ENCODE measurements around the gene FN3K. TPM values are rescaled to one million over a fixed set of nuclear protein-coding genes. Genes with fewer than 3 reads are reported as not detected.

FN3K gene
- total RNA-seq, 4 donors from 2014 or later, result 3.4 to 22.7 (median 6.5) TPM

DNA sequence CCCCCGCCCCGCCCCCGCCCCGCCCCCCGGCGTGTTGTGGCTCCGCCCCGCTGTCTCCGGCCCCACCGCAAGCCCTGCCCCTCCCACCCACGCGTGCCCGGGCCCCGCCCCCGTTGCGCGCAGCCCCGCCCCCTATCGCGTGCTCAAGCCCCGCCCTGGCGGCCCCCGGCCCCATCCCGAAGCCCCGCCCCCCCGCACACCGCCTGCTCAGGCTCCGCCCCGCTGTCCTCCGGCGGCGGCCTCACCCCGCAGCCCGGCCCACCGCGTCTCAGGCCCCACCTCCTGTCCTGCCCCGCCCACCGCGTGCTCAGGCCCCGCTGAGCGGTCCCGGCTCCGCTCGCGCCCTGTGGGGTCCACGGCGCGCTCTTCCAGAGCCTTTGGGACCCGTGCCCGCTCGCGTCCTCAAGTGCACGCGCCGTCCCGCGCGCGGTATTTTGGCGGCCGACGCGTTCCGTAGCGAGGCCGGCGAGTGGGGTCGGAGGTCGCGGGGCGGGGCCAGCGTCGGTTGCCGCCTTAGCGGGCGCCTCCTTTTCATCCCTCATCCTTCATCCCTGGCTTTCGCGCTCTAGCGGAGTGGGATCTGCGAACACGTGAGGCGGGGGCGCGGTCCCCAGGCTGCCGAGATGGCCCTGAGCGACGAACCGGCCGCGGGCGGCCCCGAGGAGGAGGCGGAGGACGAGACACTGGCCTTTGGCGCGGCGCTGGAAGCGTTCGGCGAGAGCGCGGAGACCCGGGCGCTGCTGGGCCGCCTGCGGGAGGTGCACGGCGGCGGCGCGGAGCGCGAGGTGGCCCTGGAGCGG lies 16.4 kb downstream of the FN3K start, which contains the start of gene TBCD:
Gene TBCD, plus strand, starts transcription at position 495 of the 800 bp plus-strand sequence. Its CDS starts 129 bp downstream, at position 624.
- intact Hi-C loops (cut with DNase I), result loop anchor here (5.0 kb wide), 1 partner anchor 99 kb away; no protein-coding TSS in a partner anchor
- H3K27me3 ChIP-seq, result peaks cover 0 to 4% (median 0%) of the 10 kb centered on the region in 4 donors
- H3K4me1 ChIP-seq, result peaks cover 12 to 29% (median 21%) of the 10 kb centered on the region in 4 donors
- peak within 1 kb of the TSS; percentile 90 to 93 (median 92) for H3K27ac ChIP-seq (replicated peaks in 1 of 4)
- TF ChIP-seq POLR2AphosphoS5 (IDR thresholded peaks at IDR 0.05) (peak; percentile 81 to 87), EP300 (IDR thresholded peaks at IDR 0.05) (no peak), POLR2A (IDR thresholded peaks at IDR 0.05; ENCODE audit: low read depth) (peak; percentile 10)
- WGBS, result 0% methylated on average over 1 of the region's 114 CpGs
- H3K4me3 ChIP-seq, result peak within 1 kb of the TSS; percentile 93 to 96 (median 94)
- peak; percentile 96 for DNase-seq (ENCODE audit: extremely low spot score)
- peaks cover under 1 to 9% (median 7%) of the 10 kb centered on the region in 4 donors for H3K36me3 ChIP-seq
- H3K9me3 ChIP-seq, result peaks cover 0 to 3% (median 0%) of the 10 kb centered on the region in 4 donors

DNA sequence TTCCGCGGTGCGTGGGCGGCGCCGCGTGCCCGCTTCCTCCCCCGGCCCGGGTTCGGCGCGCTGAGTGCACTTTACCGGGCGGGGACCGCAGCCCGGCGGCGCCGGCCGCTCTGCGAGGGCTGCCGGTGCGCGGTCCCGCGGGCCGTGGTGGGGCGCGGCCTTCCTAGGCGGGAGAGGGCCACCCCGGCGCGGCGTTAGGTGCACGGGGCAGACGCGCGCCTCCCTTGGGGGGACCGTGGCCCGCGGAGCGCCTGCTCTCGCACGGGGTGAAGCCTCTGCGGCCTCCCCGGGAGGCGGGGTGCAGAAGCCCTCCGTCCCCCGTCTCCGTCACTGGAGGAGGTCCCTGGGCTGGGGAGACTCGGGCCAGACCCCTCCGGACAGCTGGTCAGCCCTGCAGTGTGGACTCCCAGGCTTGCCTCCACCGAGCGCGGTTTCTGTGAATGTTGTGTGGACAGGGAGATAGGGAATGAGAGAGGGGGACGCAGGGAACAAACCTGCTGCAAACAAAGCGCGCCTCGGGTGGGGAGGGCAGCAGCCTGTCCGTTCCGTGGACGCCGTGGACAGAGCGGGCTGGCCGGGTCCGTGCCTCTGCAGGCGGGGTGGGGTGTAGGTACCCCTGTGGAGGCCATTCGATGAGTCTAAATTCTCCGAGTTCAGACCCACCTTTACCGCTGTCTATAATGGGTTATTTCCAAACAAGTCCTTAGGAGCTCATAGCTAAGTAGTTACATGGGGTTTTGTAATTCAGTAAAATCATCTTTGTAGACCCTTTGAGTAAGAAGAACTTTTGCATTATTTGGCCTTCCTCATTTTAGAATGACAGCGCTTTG lies 17.2 kb downstream of the FN3K start:
- whole genome bisulfite sequencing, result 4% methylated on average over 23 of the region's 72 CpGs
- DNase-seq (ENCODE audit: extremely low spot score), result no peak
- Histone ChIP-seq H3K27ac (replicated peaks in 1 of 4) (peak overlapping the region; percentile 90 to 93 (median 92)), H3K27me3 (peaks cover 0 to 4% (median 0%) of the 10 kb centered on the region in 4 donors), H3K4me1 (peaks cover 12 to 29% (median 21%) of the 10 kb centered on the region in 4 donors), H3K4me3 (peak overlapping the region; percentile 93 to 96 (median 94)), H3K9me3 (no peaks in the 10 kb centered on the region), H3K36me3 (peaks cover 4 to 16% (median 8%) of the 10 kb centered on the region in 4 donors)
- TF ChIP-seq, protein P1, sequence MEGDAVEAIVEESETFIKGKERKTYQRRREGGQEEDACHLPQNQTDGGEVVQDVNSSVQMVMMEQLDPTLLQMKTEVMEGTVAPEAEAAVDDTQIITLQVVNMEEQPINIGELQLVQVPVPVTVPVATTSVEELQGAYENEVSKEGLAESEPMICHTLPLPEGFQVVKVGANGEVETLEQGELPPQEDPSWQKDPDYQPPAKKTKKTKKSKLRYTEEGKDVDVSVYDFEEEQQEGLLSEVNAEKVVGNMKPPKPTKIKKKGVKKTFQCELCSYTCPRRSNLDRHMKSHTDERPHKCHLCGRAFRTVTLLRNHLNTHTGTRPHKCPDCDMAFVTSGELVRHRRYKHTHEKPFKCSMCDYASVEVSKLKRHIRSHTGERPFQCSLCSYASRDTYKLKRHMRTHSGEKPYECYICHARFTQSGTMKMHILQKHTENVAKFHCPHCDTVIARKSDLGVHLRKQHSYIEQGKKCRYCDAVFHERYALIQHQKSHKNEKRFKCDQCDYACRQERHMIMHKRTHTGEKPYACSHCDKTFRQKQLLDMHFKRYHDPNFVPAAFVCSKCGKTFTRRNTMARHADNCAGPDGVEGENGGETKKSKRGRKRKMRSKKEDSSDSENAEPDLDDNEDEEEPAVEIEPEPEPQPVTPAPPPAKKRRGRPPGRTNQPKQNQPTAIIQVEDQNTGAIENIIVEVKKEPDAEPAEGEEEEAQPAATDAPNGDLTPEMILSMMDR (IDR thresholded peaks at IDR 0.05), result no peak
- TF ChIP-seq POLR2AphosphoS5 (IDR thresholded peaks at IDR 0.05), result no peak
- no peak for TF ChIP-seq EP300 (IDR thresholded peaks at IDR 0.05)
- no peak for TF ChIP-seq POLR2A (IDR thresholded peaks at IDR 0.05; ENCODE audit: low read depth)
- intact Hi-C loops (cut with DNase I), result loop anchor here (5.0 kb wide), 1 partner anchor 100 kb away; no protein-coding TSS in a partner anchor

GRCh38 chr17:82753201-82753464 lies 17.7 kb downstream of the FN3K start:
- H3K27ac ChIP-seq (replicated peaks in 1 of 4), result peak overlapping the region in 2 of 4 donors; percentile 93
- WGBS, result 43% methylated on average over 8 of the region's 8 CpGs
- DNase-seq (ENCODE audit: extremely low spot score), result no peak
- TF ChIP-seq, protein P1 (IDR thresholded peaks at IDR 0.05), result no peak
- no peak for TF ChIP-seq POLR2A (IDR thresholded peaks at IDR 0.05; ENCODE audit: low read depth)
- no peak for TF ChIP-seq EP300 (IDR thresholded peaks at IDR 0.05)
- no peak for TF ChIP-seq POLR2AphosphoS5 (IDR thresholded peaks at IDR 0.05)
- intact Hi-C loops (cut with DNase I), result loop anchor here (5.0 kb wide), 1 partner anchor 101 kb away; no protein-coding TSS in a partner anchor
- H3K4me3 ChIP-seq, result peak overlapping the region; percentile 93 to 96 (median 94)
- H3K4me1 ChIP-seq, result peaks cover 12 to 29% (median 21%) of the 10 kb centered on the region in 4 donors
- H3K36me3 ChIP-seq, result peaks cover 4 to 16% (median 8%) of the 10 kb centered on the region in 4 donors
- H3K9me3 ChIP-seq, result no peaks in the 10 kb centered on the region
- H3K27me3 ChIP-seq, result peaks cover 0 to 4% (median 0%) of the 10 kb centered on the region in 4 donors

- Histone ChIP-seq H3K27me3 (peaks cover 0 to 4% (median 0%) of the 10 kb centered on the region in 4 donors), H3K36me3 (peaks cover 0 to 16% (median 8%) of the 10 kb centered on the region in 4 donors), H3K27ac (replicated peaks in 1 of 4) (no peak overlapping the region), H3K4me3 (no peak overlapping the region), H3K4me1 (peaks cover 12 to 29% (median 21%) of the 10 kb centered on the region in 4 donors), H3K9me3 (no peaks in the 10 kb centered on the region)
- TF ChIP-seq, protein P1 (IDR thresholded peaks at IDR 0.05), result no peak
- TF ChIP-seq POLR2AphosphoS5 (IDR thresholded peaks at IDR 0.05) (no peak), EP300 (IDR thresholded peaks at IDR 0.05) (no peak)
- intact Hi-C loops (cut with DNase I), result loop anchor here (5.0 kb wide), 1 partner anchor 102 kb away; no protein-coding TSS in a partner anchor
- DNase-seq (ENCODE audit: extremely low spot score), result no peak
- 87% methylated on average over 19 of the region's 19 CpGs for WGBS
Observed at GRCh38 chr17:82754297-82755208, 19.1 kb downstream of the FN3K start.

Measured in esophagus muscularis mucosa (tissue), 4 donors.